Measurements from ENCODE around the gene DGKD. TPM values are rescaled to one million over a fixed set of nuclear protein-coding genes. Genes with fewer than 3 reads are reported as not detected.

The DGKD gene
- total RNA-seq, 6 experiments from 2014 or later = 6.5 to 16.6 (median 14.2) TPM

- Histone ChIP-seq H3K9me3 (no peaks in the 10 kb centered on the region), H3K36me3 (no peaks in the 10 kb centered on the region), H3K4me1 (no peaks in the 10 kb centered on the region), H3K27ac (no peak overlapping the region), H3K4me3 (no peak overlapping the region), H3K27me3 (no peaks in the 10 kb centered on the region)
- DNase-seq = no peak
- ATAC-seq = no peak
- TF ChIP-seq, protein P1, sequence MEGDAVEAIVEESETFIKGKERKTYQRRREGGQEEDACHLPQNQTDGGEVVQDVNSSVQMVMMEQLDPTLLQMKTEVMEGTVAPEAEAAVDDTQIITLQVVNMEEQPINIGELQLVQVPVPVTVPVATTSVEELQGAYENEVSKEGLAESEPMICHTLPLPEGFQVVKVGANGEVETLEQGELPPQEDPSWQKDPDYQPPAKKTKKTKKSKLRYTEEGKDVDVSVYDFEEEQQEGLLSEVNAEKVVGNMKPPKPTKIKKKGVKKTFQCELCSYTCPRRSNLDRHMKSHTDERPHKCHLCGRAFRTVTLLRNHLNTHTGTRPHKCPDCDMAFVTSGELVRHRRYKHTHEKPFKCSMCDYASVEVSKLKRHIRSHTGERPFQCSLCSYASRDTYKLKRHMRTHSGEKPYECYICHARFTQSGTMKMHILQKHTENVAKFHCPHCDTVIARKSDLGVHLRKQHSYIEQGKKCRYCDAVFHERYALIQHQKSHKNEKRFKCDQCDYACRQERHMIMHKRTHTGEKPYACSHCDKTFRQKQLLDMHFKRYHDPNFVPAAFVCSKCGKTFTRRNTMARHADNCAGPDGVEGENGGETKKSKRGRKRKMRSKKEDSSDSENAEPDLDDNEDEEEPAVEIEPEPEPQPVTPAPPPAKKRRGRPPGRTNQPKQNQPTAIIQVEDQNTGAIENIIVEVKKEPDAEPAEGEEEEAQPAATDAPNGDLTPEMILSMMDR (IDR thresholded peaks at IDR 0.05) = no peak
- no peak for TF ChIP-seq POLR2A (IDR thresholded peaks at IDR 0.05)
- intact Hi-C loops (cut with DNase I) = no loop called here
- 82% methylated on average over 5 of the region's 5 CpGs for WGBS (ENCODE audit: insufficient coverage, low coverage, low lambda C conversion rate, missing lambda C conversion rate)
Observed at GRCh38 chr2:233368756-233369155, 14.5 kb downstream of the DGKD start.

DNA sequence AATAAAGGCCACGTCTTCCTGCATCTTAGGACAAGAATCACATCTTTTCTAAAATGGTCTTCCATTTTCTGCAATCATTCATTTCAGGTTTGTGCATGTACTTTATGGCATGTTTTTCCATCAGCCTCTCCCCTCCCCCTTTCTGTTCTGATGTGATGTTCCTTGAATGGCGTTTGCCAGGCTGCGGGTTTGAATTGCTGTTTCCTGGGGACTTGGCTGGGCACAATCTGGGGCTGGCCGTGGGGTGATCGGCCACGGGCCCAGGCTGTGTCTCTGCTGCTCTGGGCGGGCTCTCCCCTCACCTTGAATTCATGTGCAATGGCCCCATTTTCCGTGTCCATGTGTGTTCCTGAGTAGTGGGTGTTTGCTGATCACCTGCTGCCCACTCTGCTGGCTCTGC, 15.2 kb downstream of the DGKD start:
- ATAC-seq = no peak

GRCh38 chr2:233369897-233370685, 15.8 kb downstream of the DGKD start:
- ATAC-seq = no peak
- Histone ChIP-seq H3K4me1 (no peaks in the 10 kb centered on the region), H3K4me3 (no peak overlapping the region), H3K27ac (no peak overlapping the region), H3K9me3 (no peaks in the 10 kb centered on the region), H3K27me3 (no peaks in the 10 kb centered on the region), H3K36me3 (no peaks in the 10 kb centered on the region)
- 76% methylated on average over 9 of the region's 9 CpGs for WGBS (ENCODE audit: insufficient coverage, low coverage, low lambda C conversion rate, missing lambda C conversion rate)
- DNase-seq = no peak
- TF ChIP-seq POLR2A (IDR thresholded peaks at IDR 0.05) = no peak
- TF ChIP-seq, protein P1 (IDR thresholded peaks at IDR 0.05) = no peak
- intact Hi-C loops (cut with DNase I) = no loop called here

More for the DNA sequence above, 15.2 kb downstream of the DGKD start:
- no peak overlapping the region for H3K27ac ChIP-seq
- no peaks in the 10 kb centered on the region for H3K9me3 ChIP-seq
- TF ChIP-seq POLR2A (IDR thresholded peaks at IDR 0.05) = no peak
- TF ChIP-seq, protein P1 (IDR thresholded peaks at IDR 0.05) = no peak
- H3K27me3 ChIP-seq = no peaks in the 10 kb centered on the region
- no peaks in the 10 kb centered on the region for H3K4me1 ChIP-seq
- DNase-seq = no peak
- H3K4me3 ChIP-seq = no peak overlapping the region
- intact Hi-C loops (cut with DNase I) = no loop called here
- H3K36me3 ChIP-seq = no peaks in the 10 kb centered on the region
- 91% methylated on average over 3 of the region's 8 CpGs for WGBS (ENCODE audit: insufficient coverage, low coverage, low lambda C conversion rate, missing lambda C conversion rate)

- Histone ChIP-seq H3K4me3 (no peak overlapping the region), H3K36me3 (no peaks in the 10 kb centered on the region), H3K27ac (no peak overlapping the region), H3K4me1 (peaks cover 0 to 8% (median 0%) of the 10 kb centered on the region in 4 donors), H3K27me3 (no peaks in the 10 kb centered on the region), H3K9me3 (no peaks in the 10 kb centered on the region)
- intact Hi-C loops (cut with DNase I) = no loop called here
- DNase-seq (no peak), ATAC-seq (no peak)
- no peak for TF ChIP-seq POLR2A (IDR thresholded peaks at IDR 0.05)
- 73% methylated on average over 2 of the region's 2 CpGs for WGBS (ENCODE audit: insufficient coverage, low coverage, low lambda C conversion rate, missing lambda C conversion rate)
Observed at GRCh38 chr2:233371641-233372040, 17.3 kb downstream of the DGKD start.

GRCh38 chr2:233372855-233373254, 18.6 kb downstream of the DGKD start:
- no peak for TF ChIP-seq POLR2A (IDR thresholded peaks at IDR 0.05)
- TF ChIP-seq, protein P1 (IDR thresholded peaks at IDR 0.05) = no peak
- intact Hi-C loops (cut with DNase I) = no loop called here
- H3K4me1 ChIP-seq = peaks cover 0 to 8% (median 0%) of the 10 kb centered on the region in 4 donors
- no peak overlapping the region for H3K27ac ChIP-seq
- no peaks in the 10 kb centered on the region for H3K27me3 ChIP-seq
- no peaks in the 10 kb centered on the region for H3K36me3 ChIP-seq
- ATAC-seq (no peak), DNase-seq (no peak)
- no peaks in the 10 kb centered on the region for H3K9me3 ChIP-seq
- no peak overlapping the region for H3K4me3 ChIP-seq
- WGBS (ENCODE audit: insufficient coverage, low coverage, low lambda C conversion rate, missing lambda C conversion rate) = 92% methylated on average over 8 of the region's 8 CpGs
